K562 (cell line): Measurements from ENCODE around the gene KDM4F. TPM values are rescaled to one million over a fixed set of nuclear protein-coding genes. Genes with fewer than 3 reads are reported as not detected.

Source experiments
- ATAC-seq: fragments of 200-7000 bp; cut with Tn5 transposase; 3 replicates; pipeline ENCODE4 v1.9.1; 2020; ENCODE audit warnings: moderate library complexity
- BruUV-seq: library from RNA; stranded (reverse); fragments of 400-500 nt; replicated peaks from 2 replicates; lab custom pipeline; 2021; lab: Mats Ljungman, UMichigan
- CTCF ChIA-PET: fragments of 300-600 bp; formaldehyde crosslinking; extraction: SDS; loops from one replicate; lab custom pipeline; 2021; ENCODE audit warnings: low intra/inter-chr PET ratio; lab: Yijun Ruan, JAX
- POLR2A ChIA-PET: fragments of 300-600, 350-650 bp; sonication (Branson Sonifier 250); formaldehyde crosslinking; extraction: SDS; loops from one replicate; lab custom pipeline; 2021; ENCODE audit warnings: antibody characterized with exemption, inconsistent platforms; lab: Yijun Ruan, JAX
- DNase-seq, 4 experiments: peaks; one replicate each; pipeline versions ENCODE4 v3.0.0 to v3.0.0-alpha.2; 2011 to 2018; ENCODE audit warnings: low spot score in 3 of 4, mixed read lengths in 3 of 4; ENCODE audit errors: extremely low read depth in 1 of 4
- FAIRE-seq: peaks from 2 replicates; lab custom pipeline; 2011; peaks lifted over from hg19 to GRCh38; lab: Jason Lieb, UNC
- H2AFZ ChIP-seq: 2 replicates; pipeline ENCODE4 v1.6.0; 2011; ENCODE audit warnings: low read depth, low read length, control low read depth, inconsistent platforms
- H3K27ac ChIP-seq: fragments of 200-600 bp; 3 replicates; pipeline ENCODE4 v1.8.0; 2011; ENCODE audit warnings: low read depth, mild to moderate bottlenecking, control low read depth, inconsistent platforms, low read length, moderate library complexity, mixed read lengths; ENCODE audit errors: extremely low read depth
- H3K27me3 ChIP-seq, 2 experiments: fragments of 300-600 bp in 1 of 2; 2 replicates in 1 of 2; 3 replicates in 1 of 2; pipeline versions ENCODE4 v1.6.0 to v1.8.0; 2011; ENCODE audit warnings: inconsistent platforms in 2 of 2, low read length in 2 of 2, mild to moderate bottlenecking in 1 of 2, mixed read lengths in 1 of 2, moderate library complexity in 1 of 2; ENCODE audit not compliant: control insufficient read depth in 2 of 2, insufficient read depth in 2 of 2
- H3K36me3 ChIP-seq: fragments of 300-600 bp; 3 replicates; pipeline ENCODE4 v1.8.0; 2011; ENCODE audit warnings: mild to moderate bottlenecking, low read length, inconsistent platforms; ENCODE audit not compliant: control insufficient read depth, insufficient read depth
- H3K4me1 ChIP-seq, 2 experiments: fragments of 200-600 bp in 1 of 2; replicated peaks in 1 of 2; 2 replicates in 1 of 2; 3 replicates in 1 of 2; pipeline versions ENCODE4 v1.5.1 to v1.8.0; 2011; ENCODE audit warnings: inconsistent platforms in 2 of 2, low read length in 2 of 2, mild to moderate bottlenecking in 1 of 2, mixed read lengths in 1 of 2, moderate library complexity in 1 of 2; ENCODE audit not compliant: control insufficient read depth in 2 of 2, insufficient read depth in 2 of 2
- H3K4me2 ChIP-seq: 2 replicates; pipeline ENCODE4 v1.6.1; 2011; ENCODE audit warnings: low read length, control low read depth, inconsistent platforms, mixed read lengths; ENCODE audit not compliant: insufficient read depth
- H3K4me3 ChIP-seq: fragments of 200-600 bp; sonication (generic), shearing (Covaris generic); 2 replicates; pipeline ENCODE4 v1.5.1; 2016; ENCODE audit warnings: control low read depth, inconsistent platforms
- H3K79me2 ChIP-seq: fragments of 200-600 bp; 3 replicates; pipeline ENCODE4 v1.8.0; 2011; ENCODE audit warnings: low read length, inconsistent platforms; ENCODE audit not compliant: control insufficient read depth, insufficient read depth
- H3K9ac ChIP-seq, 2 experiments: 2 replicates each; pipeline versions ENCODE4 v1.6.0 to v1.6.1; 2011; ENCODE audit warnings: low read depth in 2 of 2, low read length in 2 of 2, control low read depth in 1 of 2, inconsistent platforms in 1 of 2, mild to moderate bottlenecking in 1 of 2, mixed read lengths in 1 of 2; ENCODE audit not compliant: insufficient read depth in 1 of 2
- H3K9me1 ChIP-seq: one replicate; pipeline ENCODE4 v1.6.0; 2011; ENCODE audit warnings: inconsistent platforms, mild to moderate bottlenecking, low read length, moderate library complexity; ENCODE audit not compliant: control insufficient read depth, insufficient read depth
- H3K9me3 ChIP-seq: replicated peaks from 2 replicates; pipeline ENCODE4 v1.5.1; 2011; ENCODE audit warnings: low read depth, low read length, inconsistent platforms; ENCODE audit not compliant: control insufficient read depth, insufficient read depth
- H4K20me1 ChIP-seq: replicated peaks from 2 replicates; pipeline ENCODE4 v1.6.1; 2011; ENCODE audit warnings: low read length, inconsistent platforms, mixed read lengths; ENCODE audit not compliant: control insufficient read depth, insufficient read depth
- CHD2 ChIP-seq: IDR thresholded peaks from 2 replicates; pipeline ENCODE4 v1.6.1; 2011; ENCODE audit warnings: low read depth, low read length
- CHD4 ChIP-seq: fragments of 200-600 bp; sonication (generic); IDR thresholded peaks from 3 replicates; pipeline ENCODE4 v1.6.1; 2012; ENCODE audit warnings: low read depth, mild to moderate bottlenecking, mixed read lengths, low read length, inconsistent platforms; ENCODE audit not compliant: insufficient read depth, insufficient replicate concordance, poor library complexity, severe bottlenecking
- ETV5 ChIP-seq: sonication (generic); formaldehyde crosslinking; IDR thresholded peaks from 2 replicates; pipeline ENCODE4 v1.4.0; 2020; ENCODE audit warnings: low read depth, mild to moderate bottlenecking, missing genetic modification reagents
- LCOR ChIP-seq: sonication (generic); formaldehyde crosslinking; IDR thresholded peaks from 2 replicates; pipeline ENCODE4 v1.8.0; 2022; ENCODE audit warnings: mild to moderate bottlenecking, missing genetic modification reagents
- MAFK ChIP-seq: IDR thresholded peaks from 2 replicates; pipeline ENCODE4 v1.6.1; 2011; ENCODE audit warnings: low read length, improper control_type of control experiment
- NCOA1 ChIP-seq: fragments of 450-650 bp; IDR thresholded peaks from 2 replicates; pipeline ENCODE4 v1.6.1; 2016; ENCODE audit warnings: low read depth
- NONO ChIP-seq, 2 experiments: fragments of 200-400 bp in 1 of 2; fragments of 450-650 bp in 1 of 2; formaldehyde crosslinking in 1 of 2; IDR thresholded peaks; 2 replicates each; pipeline ENCODE4 v1.6.1; 2017; ENCODE audit warnings: low read depth in 2 of 2, mild to moderate bottlenecking in 2 of 2, moderate library complexity in 2 of 2, low read length in 1 of 2
- POU5F1 ChIP-seq: fragments of 150-350 bp; IDR thresholded peaks from 2 replicates; pipeline ENCODE4 v1.6.1; 2014; ENCODE audit warnings: borderline replicate concordance, low read length, low read depth, mild to moderate bottlenecking; ENCODE audit not compliant: partially characterized antibody
- RFX5 ChIP-seq: IDR thresholded peaks from 2 replicates; pipeline ENCODE4 v1.6.1; 2011; ENCODE audit warnings: low read depth, mild to moderate bottlenecking, improper control_type of control experiment, low read length
- ZBTB33 ChIP-seq: sonication (generic); formaldehyde crosslinking; IDR thresholded peaks from 2 replicates; pipeline ENCODE4 v1.8.1; 2023; ENCODE audit warnings: mild to moderate bottlenecking, missing genetic modification reagents
- ZNF239 ChIP-seq: fragments of 250-450 bp; sonication (Bioruptor Pico); IDR thresholded peaks from 2 replicates; pipeline ENCODE4 v1.4.0; 2020; ENCODE audit warnings: mild to moderate bottlenecking
- ZNF274 ChIP-seq: IDR thresholded peaks from 2 replicates; pipeline ENCODE4 v1.6.1; 2011; ENCODE audit warnings: low read depth, mild to moderate bottlenecking, low read length, moderate library complexity, borderline replicate concordance
- ZNF699 ChIP-seq: fragments of 250-450 bp; sonication (Bioruptor Pico); IDR thresholded peaks from 2 replicates; pipeline ENCODE4 v1.8.0; 2021; ENCODE audit warnings: mild to moderate bottlenecking, moderate library complexity; ENCODE audit not compliant: insufficient replicate concordance
- WGBS: fragments of 100-300 bp; shearing (Covaris generic); methylation state at CpG from one replicate; pipeline ENCODE4 v1.1.6; 2016; ENCODE audit warnings: low coverage, mixed read lengths; ENCODE audit not compliant: insufficient coverage; ENCODE audit errors: missing lambda C conversion rate; 5-methylcytosine and 5-hydroxymethylcytosine counted together
- in situ Hi-C: fragments of 300-500 bp; cut with MboI; formaldehyde crosslinking; loops from 4 replicates; pipeline ENCODE4 v1.15.0; 2018; ENCODE audit warnings: inconsistent platforms, mixed read lengths
- intact Hi-C: fragments of 100-400 bp; cut with micrococcal nuclease; formaldehyde crosslinking; loops from 2 replicates; pipeline ENCODE4 v1.14.2; 2022
- polyA plus RNA-seq, 8 experiments: library from polyadenylated mRNA; depleted of rRNA in 4 of 8; stranded (reverse) in 5 of 8; unstranded in 3 of 8; fragments of >200 nt; fragmentation: Nextera tagmentation in 2 of 8; fragmentation: Illumina TruSeq in 1 of 8; extraction: Ambion mirVana in 2 of 8; extraction: Trizol in 1 of 8; gene quantifications; 2 replicates each; pipeline versions ENCODE4 v1.2.1 to v1.2.3, GENCODE V29; 2011 to 2014; ENCODE audit warnings: inconsistent platforms in 1 of 8, missing spikeins in 1 of 8
- total RNA-seq, 7 experiments: library from RNA; depleted of rRNA in 6 of 7; stranded (reverse); fragments of >200 nt in 6 of 7; fragmentation: Illumina TruSeq in 2 of 7; extraction: Trizol in 2 of 7; gene quantifications; 2 replicates each; pipeline versions ENCODE4 v1.2.1 to v1.2.3, GENCODE V29; 2011 to 2021; ENCODE audit warnings: low replicate concordance in 1 of 7

KDM4F gene
- total and polyA plus RNA-seq, 9 of the 15 experiments (the other 6 are each of a cell fraction or from before 2014, with no cell fraction given), result not detected

GRCh38 chr11:95059046-95059445, 9.8 kb downstream of the KDM4F start:
- Histone ChIP-seq H3K9me1 (no peaks in the 10 kb centered on the region), H3K9me3 (no peaks in the 10 kb centered on the region), H3K27me3 (peaks cover 0 to 13% of the 10 kb centered on the region in 2 experiments; a peak in 2 of 5 replicates), H3K36me3 (no peaks in the 10 kb centered on the region), H3K27ac (no peak overlapping the region), H3K4me3 (no peak overlapping the region), H3K79me2 (no peaks in the 10 kb centered on the region), H2AFZ (no peak overlapping the region), H4K20me1 (no peaks in the 10 kb centered on the region), H3K4me2 (no peak overlapping the region), H3K9ac (no peak overlapping the region), H3K4me1 (no peaks in the 10 kb centered on the region)
- 9% methylated on average over 6 of the region's 6 CpGs for WGBS
- no TSS peak for BruUV-seq
- DNase-seq, result no peak
- no peak for TF ChIP-seq NONO (IDR thresholded peaks at IDR 0.05; ENCODE audit: low read depth in 2 of 2, low read length in 1 of 2)
- ChIA-PET POLR2A (no interaction called here), CTCF (no interaction called here)
- ATAC-seq, result no peak
- in situ Hi-C loops, result no loop called here
- no peak for FAIRE-seq
- intact Hi-C loops, result no loop called here

GRCh38 chr11:95065336-95065735, 16.1 kb downstream of the KDM4F start:
- WGBS, result 93% methylated on average over 1 of the region's 1 CpG
- Histone ChIP-seq H2AFZ (no peak overlapping the region), H4K20me1 (no peaks in the 10 kb centered on the region), H3K9me1 (no peaks in the 10 kb centered on the region), H3K27me3 (no peaks in the 10 kb centered on the region), H3K79me2 (peaks cover 30% of the 10 kb centered on the region), H3K9me3 (no peaks in the 10 kb centered on the region), H3K4me1 (peaks cover 0 to 5% of the 10 kb centered on the region in 2 experiments; a peak in 3 of 5 replicates), H3K9ac (no peak overlapping the region), H3K4me3 (no peak overlapping the region), H3K4me2 (no peak overlapping the region), H3K27ac (no peak overlapping the region), H3K36me3 (peaks cover 4% of the 10 kb centered on the region; the same call in 2 of the 3 replicates)
- no peak for FAIRE-seq
- no peak for DNase-seq
- in situ Hi-C loops, result no loop called here
- BruUV-seq, result no TSS peak
- CTCF ChIA-PET, result no interaction called here
- TF ChIP-seq LCOR (CRISPR knock-in tag) (no peak), ZNF239 (no peak), ZNF274 (no peak), RFX5 (no peak), NCOA1 (no peak), MAFK (no peak), ETV5 (CRISPR knock-in tag) (no peak), POU5F1 (no peak), ZNF699 (no peak), CHD4 (no peak), CHD2 (no peak), ZBTB33 (CRISPR knock-in tag) (no peak)
- POLR2A ChIA-PET, result no interaction called here
- no peak for ATAC-seq
- intact Hi-C loops, result loop anchor here (5.0 to 10.0 kb wide), 4 partner anchors 93 to 699 kb away; partner anchors contain the start of genes CWC15, KDM4D and SESN3
